ENCODE measurements around the gene CST3. TPM values are rescaled to one million over a fixed set of nuclear protein-coding genes. Genes with fewer than 3 reads are reported as not detected.

Gene CST3
- total RNA-seq, 5 donors from 2014 or later (not counting 1 experiment from before 2014, with no cell fraction given), result 5.1 to 9.0 (median 5.3) TPM

DNA sequence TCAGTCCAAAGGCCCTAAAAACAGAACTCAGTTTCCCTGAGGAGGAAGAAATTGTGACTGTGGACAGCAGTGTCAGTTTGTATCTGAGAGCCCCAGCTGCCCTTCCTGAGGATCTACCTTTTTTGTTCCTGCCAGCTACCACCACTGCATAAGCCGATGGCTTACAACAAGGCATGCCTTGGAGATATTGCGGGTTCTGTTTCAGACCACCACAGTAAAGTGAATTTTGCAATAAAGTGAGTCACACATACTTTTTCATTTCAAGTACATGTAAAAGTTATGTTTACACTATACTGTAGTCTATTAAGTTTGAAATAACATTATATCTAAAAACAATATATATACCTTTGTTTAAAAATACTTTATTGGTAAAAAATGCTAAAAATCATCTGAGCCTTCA lies 9.6 kb upstream of the CST3 start:
- Mint-ChIP-seq H3K4me3 (no peak overlapping the region), H3K27me3 (no peaks in the 10 kb centered on the region), H3K36me3 (no peaks in the 10 kb centered on the region), H3K27ac (no peak overlapping the region), H3K4me1 (peaks cover 2 to 9% (median 3%) of the 10 kb centered on the region in 3 donors), H3K9me3 (no peaks in the 10 kb centered on the region)
- ChIA-PET POLR2A (no interaction called here), CTCF (no interaction called here)
- peaks cover 0 to 3% of the 10 kb centered on the region in 2 experiments for H3K27me3 ChIP-seq (replicated peaks in 1 of 2; ENCODE audit: control insufficient read depth in 2 of 2, extremely low read depth in 1 of 2, insufficient read depth in 2 of 2, low read length in 1 of 2)
- H3K4me1 ChIP-seq (ENCODE audit: control insufficient read depth in 1 of 2, extremely low read depth in 1 of 2, insufficient read depth in 2 of 2, low read length in 2 of 2), result no peaks in the 10 kb centered on the region
- H3K36me3 ChIP-seq (ENCODE audit: control insufficient read depth in 2 of 2, extremely low read depth in 1 of 2, insufficient read depth in 1 of 2, low read length in 1 of 2), result no peaks in the 10 kb centered on the region
- no peak overlapping the region for H3K4me3 ChIP-seq (ENCODE audit: control insufficient read depth in 1 of 2, extremely low read depth in 1 of 2, low read length in 1 of 2)
- no peaks in the 10 kb centered on the region for H3K9me3 ChIP-seq
- ATAC-seq (replicated peaks in 1 of 4) (no peak), DNase-seq (no peak)
- H3K27ac ChIP-seq (ENCODE audit: low read length), result no peak overlapping the region
- WGBS (ENCODE audit: insufficient coverage), result no CpG with 5 or more reads among the region's 2 CpGs

DNA sequence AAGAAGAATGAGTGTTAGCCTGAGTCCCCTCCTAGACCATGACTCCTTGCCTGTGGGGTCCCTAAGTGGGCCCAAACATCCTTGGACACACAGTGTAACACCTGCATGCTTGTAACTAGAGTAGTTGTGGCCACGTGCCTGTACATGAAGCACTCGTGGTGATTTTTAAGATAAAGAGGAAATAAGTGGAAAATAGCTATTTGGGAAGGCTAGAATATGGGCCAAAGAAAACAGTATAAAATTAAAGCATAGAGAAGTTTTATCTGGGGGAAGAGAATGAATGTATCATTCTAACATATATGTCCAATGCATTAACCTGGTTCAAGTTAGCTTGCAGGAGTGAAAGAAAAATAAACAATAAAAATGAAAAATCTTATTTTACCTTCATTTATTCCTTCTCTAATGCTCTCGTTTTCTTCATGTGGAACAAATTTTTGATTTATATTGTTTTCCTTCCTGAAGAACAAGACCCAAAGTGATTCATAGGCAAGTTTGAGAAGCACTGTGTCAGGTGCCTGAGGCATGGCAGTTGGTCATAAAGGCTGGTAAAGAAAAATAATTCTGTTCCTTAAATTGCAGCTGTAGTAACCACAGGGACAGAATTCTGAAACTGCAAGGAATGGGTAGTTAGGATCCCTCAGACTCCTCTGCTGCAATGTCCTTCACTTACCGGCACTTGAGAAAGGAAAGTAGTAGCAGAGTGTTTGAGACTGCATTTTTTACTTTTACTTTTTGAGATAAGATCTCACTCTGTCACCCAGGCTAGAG lies 8.5 kb upstream of the CST3 start:
- H3K9me3 Mint-ChIP-seq, result no peaks in the 10 kb centered on the region
- H3K36me3 ChIP-seq (ENCODE audit: control insufficient read depth in 2 of 2, extremely low read depth in 1 of 2, insufficient read depth in 1 of 2, low read length in 1 of 2), result no peaks in the 10 kb centered on the region
- no peak for DNase-seq
- H3K27me3 ChIP-seq (replicated peaks in 1 of 2; ENCODE audit: control insufficient read depth in 2 of 2, extremely low read depth in 1 of 2, insufficient read depth in 2 of 2, low read length in 1 of 2), result peaks cover 0 to 3% of the 10 kb centered on the region in 2 experiments
- H3K27ac ChIP-seq (ENCODE audit: low read length), result no peak overlapping the region
- no peaks in the 10 kb centered on the region for H3K36me3 Mint-ChIP-seq
- no CpG with 5 or more reads among the region's 4 CpGs for WGBS (ENCODE audit: insufficient coverage)
- no peaks in the 10 kb centered on the region for H3K4me1 ChIP-seq (ENCODE audit: control insufficient read depth in 1 of 2, extremely low read depth in 1 of 2, insufficient read depth in 2 of 2, low read length in 2 of 2)
- H3K27me3 Mint-ChIP-seq, result no peaks in the 10 kb centered on the region
- no peak overlapping the region for H3K4me3 Mint-ChIP-seq
- POLR2A ChIA-PET, result no interaction called here
- H3K9me3 ChIP-seq, result no peaks in the 10 kb centered on the region
- no peak for ATAC-seq (replicated peaks in 1 of 4)
- CTCF ChIA-PET, result no interaction called here
- no peak overlapping the region for H3K4me3 ChIP-seq (ENCODE audit: control insufficient read depth in 1 of 2, extremely low read depth in 1 of 2, low read length in 1 of 2)
- H3K4me1 Mint-ChIP-seq, result peaks cover 2 to 9% (median 3%) of the 10 kb centered on the region in 3 donors
- no peak overlapping the region for H3K27ac Mint-ChIP-seq

DNA sequence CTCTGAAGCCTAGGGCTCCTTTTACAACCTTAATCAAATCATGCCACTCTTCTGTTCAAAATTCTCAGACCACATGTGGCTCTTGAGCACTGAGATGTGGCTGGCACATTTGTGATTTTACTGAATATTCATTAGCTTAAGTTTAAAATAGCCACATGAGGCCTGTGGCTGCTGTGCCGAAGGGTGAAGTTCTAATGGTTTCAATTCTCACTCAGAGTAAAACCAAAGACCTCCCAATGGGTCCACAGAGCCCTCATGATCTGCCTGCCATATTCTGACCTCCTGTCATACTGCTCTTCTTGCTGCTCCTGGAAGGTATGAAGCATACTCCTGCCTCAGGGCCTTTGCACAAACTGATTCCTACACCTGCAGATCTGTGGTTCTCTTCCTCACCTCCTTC lies 7.8 kb upstream of the CST3 start:
- no peak overlapping the region for H3K4me3 Mint-ChIP-seq
- WGBS (ENCODE audit: insufficient coverage), result no CpG with 5 or more reads among the region's 1 CpG
- Histone ChIP-seq H3K4me1 (ENCODE audit: control insufficient read depth in 1 of 2, extremely low read depth in 1 of 2, insufficient read depth in 2 of 2, low read length in 2 of 2) (no peaks in the 10 kb centered on the region), H3K27me3 (replicated peaks in 1 of 2; ENCODE audit: control insufficient read depth in 2 of 2, extremely low read depth in 1 of 2, insufficient read depth in 2 of 2, low read length in 1 of 2) (peaks cover 0 to 8% of the 10 kb centered on the region in 2 experiments), H3K36me3 (ENCODE audit: control insufficient read depth in 2 of 2, extremely low read depth in 1 of 2, insufficient read depth in 1 of 2, low read length in 1 of 2) (no peaks in the 10 kb centered on the region), H3K27ac (ENCODE audit: low read length) (no peak overlapping the region), H3K4me3 (ENCODE audit: control insufficient read depth in 1 of 2, extremely low read depth in 1 of 2, low read length in 1 of 2) (no peak overlapping the region), H3K9me3 (no peaks in the 10 kb centered on the region)
- POLR2A ChIA-PET, result no interaction called here
- no peak overlapping the region for H3K27ac Mint-ChIP-seq
- no peak for DNase-seq
- ATAC-seq (replicated peaks in 1 of 4), result no peak
- H3K9me3 Mint-ChIP-seq, result no peaks in the 10 kb centered on the region
- H3K4me1 Mint-ChIP-seq, result peaks cover 2 to 9% (median 3%) of the 10 kb centered on the region in 3 donors
- H3K36me3 Mint-ChIP-seq, result no peaks in the 10 kb centered on the region
- H3K27me3 Mint-ChIP-seq, result peaks cover 0 to 5% of the 10 kb centered on the region in 2 donors
- CTCF ChIA-PET, result no interaction called here

DNA sequence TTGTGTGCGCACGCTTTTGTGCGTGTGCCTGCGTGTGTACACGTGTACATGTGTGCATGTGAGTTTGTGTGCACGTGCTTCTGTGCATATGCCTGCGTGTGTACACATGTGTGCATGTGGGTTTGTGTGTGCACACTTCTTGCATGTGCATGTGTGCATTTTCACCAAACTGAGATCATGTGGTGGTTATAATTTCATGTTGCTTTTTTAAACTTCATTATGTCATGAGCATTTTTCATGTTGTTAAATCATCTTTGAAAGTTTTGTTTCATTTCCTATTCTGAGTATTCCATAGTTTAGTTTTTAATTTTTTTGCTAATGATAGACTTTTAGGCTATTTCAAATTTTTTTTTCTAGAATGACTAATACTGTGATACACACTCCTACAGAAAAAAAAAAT lies 6.4 kb upstream of the CST3 start:
- WGBS (ENCODE audit: insufficient coverage), result 97% methylated on average over 7 of the region's 7 CpGs
- DNase-seq (no peak), ATAC-seq (replicated peaks in 1 of 4) (no peak)
- Histone ChIP-seq H3K36me3 (ENCODE audit: control insufficient read depth in 2 of 2, extremely low read depth in 1 of 2, insufficient read depth in 1 of 2, low read length in 1 of 2) (no peaks in the 10 kb centered on the region), H3K27me3 (replicated peaks in 1 of 2; ENCODE audit: control insufficient read depth in 2 of 2, extremely low read depth in 1 of 2, insufficient read depth in 2 of 2, low read length in 1 of 2) (peaks cover 0 to 22% of the 10 kb centered on the region in 2 experiments), H3K4me1 (ENCODE audit: control insufficient read depth in 1 of 2, extremely low read depth in 1 of 2, insufficient read depth in 2 of 2, low read length in 2 of 2) (no peaks in the 10 kb centered on the region), H3K27ac (ENCODE audit: low read length) (no peak overlapping the region), H3K4me3 (ENCODE audit: control insufficient read depth in 1 of 2, extremely low read depth in 1 of 2, low read length in 1 of 2) (no peak overlapping the region), H3K9me3 (no peaks in the 10 kb centered on the region)
- Mint-ChIP-seq H3K27ac (no peak overlapping the region), H3K4me1 (peaks cover 2 to 9% (median 3%) of the 10 kb centered on the region in 3 donors), H3K27me3 (peaks cover 3 to 15% of the 10 kb centered on the region in 2 donors), H3K9me3 (no peaks in the 10 kb centered on the region), H3K36me3 (no peaks in the 10 kb centered on the region), H3K4me3 (no peak overlapping the region)
- CTCF ChIA-PET, result no interaction called here
- POLR2A ChIA-PET, result no interaction called here

DNA sequence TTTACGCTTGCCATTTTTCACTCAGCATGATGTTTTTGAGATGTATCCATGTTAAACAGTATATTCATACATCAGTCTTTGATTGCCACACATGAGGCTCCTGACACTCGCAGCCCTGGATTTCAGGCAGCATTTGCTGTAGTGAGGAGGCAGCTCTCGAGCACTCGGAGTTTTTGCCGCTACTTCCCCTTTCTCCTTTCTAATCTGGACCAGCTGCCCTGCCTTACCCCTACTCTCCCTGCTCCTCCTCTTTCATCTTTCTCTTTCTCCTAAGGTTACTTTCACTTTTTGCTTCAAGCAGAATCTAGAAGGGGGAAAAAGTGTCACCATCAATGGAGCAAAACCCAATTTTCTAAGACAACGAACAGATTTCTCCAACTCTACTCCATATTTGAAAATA lies 5.9 kb upstream of the CST3 start:
- Histone ChIP-seq H3K36me3 (ENCODE audit: control insufficient read depth in 2 of 2, extremely low read depth in 1 of 2, insufficient read depth in 1 of 2, low read length in 1 of 2) (no peaks in the 10 kb centered on the region), H3K4me1 (ENCODE audit: control insufficient read depth in 1 of 2, extremely low read depth in 1 of 2, insufficient read depth in 2 of 2, low read length in 2 of 2) (no peaks in the 10 kb centered on the region), H3K4me3 (ENCODE audit: control insufficient read depth in 1 of 2, extremely low read depth in 1 of 2, low read length in 1 of 2) (no peak overlapping the region), H3K27me3 (replicated peaks in 1 of 2; ENCODE audit: control insufficient read depth in 2 of 2, extremely low read depth in 1 of 2, insufficient read depth in 2 of 2, low read length in 1 of 2) (peaks cover 0 to 22% of the 10 kb centered on the region in 2 experiments), H3K27ac (ENCODE audit: low read length) (no peak overlapping the region), H3K9me3 (no peaks in the 10 kb centered on the region)
- H3K27me3 Mint-ChIP-seq, result peaks cover 5 to 15% of the 10 kb centered on the region in 2 donors
- no peaks in the 10 kb centered on the region for H3K36me3 Mint-ChIP-seq
- CTCF ChIA-PET, result no interaction called here
- H3K9me3 Mint-ChIP-seq, result no peaks in the 10 kb centered on the region
- ATAC-seq (replicated peaks in 1 of 4) (no peak), DNase-seq (no peak)
- H3K4me3 Mint-ChIP-seq, result no peak overlapping the region
- H3K27ac Mint-ChIP-seq, result no peak overlapping the region
- POLR2A ChIA-PET, result no interaction called here
- 56% methylated on average over 3 of the region's 6 CpGs for WGBS (ENCODE audit: insufficient coverage)
- H3K4me1 Mint-ChIP-seq, result peaks cover 2 to 9% (median 3%) of the 10 kb centered on the region in 3 donors

DNA sequence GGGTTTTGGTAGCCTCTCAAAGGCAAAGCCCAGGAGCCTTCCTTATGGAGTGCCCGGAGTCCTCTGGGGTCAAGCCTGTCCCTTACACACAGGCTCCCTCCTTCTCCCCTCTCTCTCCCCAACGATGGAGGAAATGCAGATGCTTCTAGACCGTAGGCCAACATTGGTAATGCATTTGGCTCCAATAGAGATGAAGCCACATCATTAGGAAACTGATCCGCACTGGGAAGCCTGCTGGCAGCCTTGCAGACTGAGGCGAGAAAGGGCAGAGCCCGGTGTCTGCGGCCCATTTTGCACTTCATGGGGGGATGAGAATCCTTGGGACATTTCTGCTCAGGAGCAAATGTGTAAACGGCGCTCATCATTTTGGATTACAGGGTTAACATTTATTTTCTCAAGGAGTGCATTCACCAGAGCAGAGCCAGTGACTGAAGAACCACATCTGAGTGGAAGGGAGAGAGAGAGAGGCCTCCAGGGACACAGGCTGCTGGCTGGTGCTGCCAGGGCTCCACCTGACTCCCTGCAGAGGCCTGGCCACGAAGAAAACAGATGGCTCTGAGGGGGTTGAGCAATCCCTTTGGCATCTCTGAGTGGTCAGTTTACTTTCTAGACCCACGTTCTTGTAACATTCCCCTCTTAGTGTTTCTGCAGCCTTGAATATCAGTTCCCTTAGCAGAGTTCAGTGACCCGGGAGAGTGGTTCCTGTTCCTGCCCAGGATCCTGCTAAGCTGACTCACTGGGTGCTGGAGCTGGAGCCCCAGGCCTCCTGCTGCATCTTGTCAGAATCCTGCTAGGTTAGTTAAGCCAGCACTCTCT lies 4.4 kb upstream of the CST3 start:
- no peaks in the 10 kb centered on the region for H3K9me3 ChIP-seq
- ATAC-seq (replicated peaks in 1 of 4) (no peak), DNase-seq (no peak)
- CTCF ChIA-PET, result no interaction called here
- no peak overlapping the region for H3K4me3 Mint-ChIP-seq
- no peak overlapping the region for H3K27ac ChIP-seq (ENCODE audit: low read length)
- H3K27me3 Mint-ChIP-seq, result peaks cover 10 to 17% of the 10 kb centered on the region in 2 donors
- H3K36me3 ChIP-seq (ENCODE audit: control insufficient read depth in 2 of 2, extremely low read depth in 1 of 2, insufficient read depth in 1 of 2, low read length in 1 of 2), result no peaks in the 10 kb centered on the region
- no peak overlapping the region for H3K27ac Mint-ChIP-seq
- WGBS (ENCODE audit: insufficient coverage), result 83% methylated on average over 10 of the region's 12 CpGs
- no peaks in the 10 kb centered on the region for H3K9me3 Mint-ChIP-seq
- POLR2A ChIA-PET, result no interaction called here
- no peaks in the 10 kb centered on the region for H3K36me3 Mint-ChIP-seq
- peaks cover 0 to 27% of the 10 kb centered on the region in 2 experiments for H3K27me3 ChIP-seq (replicated peaks in 1 of 2; ENCODE audit: control insufficient read depth in 2 of 2, extremely low read depth in 1 of 2, insufficient read depth in 2 of 2, low read length in 1 of 2)
- H3K4me1 Mint-ChIP-seq, result peaks cover 3 to 9% (median 4%) of the 10 kb centered on the region in 3 donors
- no peaks in the 10 kb centered on the region for H3K4me1 ChIP-seq (ENCODE audit: control insufficient read depth in 1 of 2, extremely low read depth in 1 of 2, insufficient read depth in 2 of 2, low read length in 2 of 2)
- H3K4me3 ChIP-seq (ENCODE audit: control insufficient read depth in 1 of 2, extremely low read depth in 1 of 2, low read length in 1 of 2), result no peak overlapping the region

Measured in T-cell (primary cell).